Stimulated activated CD8-positive, alpha-beta memory T cell treated with anti-CD3 and anti-CD28 coated beads, Interleukin-4, amount 100 ng/mL, for 1 hour (primary cell): ENCODE results near the gene PNMA1.

ENCODE experiments used
- DNase-seq, 2 donors: peaks; one replicate each; pipeline ENCODE4 v3.0.0-alpha.2; 2020; ENCODE audit warnings: low read depth in 2 of 2, low spot score in 1 of 2

PNMA1 gene

DNA sequence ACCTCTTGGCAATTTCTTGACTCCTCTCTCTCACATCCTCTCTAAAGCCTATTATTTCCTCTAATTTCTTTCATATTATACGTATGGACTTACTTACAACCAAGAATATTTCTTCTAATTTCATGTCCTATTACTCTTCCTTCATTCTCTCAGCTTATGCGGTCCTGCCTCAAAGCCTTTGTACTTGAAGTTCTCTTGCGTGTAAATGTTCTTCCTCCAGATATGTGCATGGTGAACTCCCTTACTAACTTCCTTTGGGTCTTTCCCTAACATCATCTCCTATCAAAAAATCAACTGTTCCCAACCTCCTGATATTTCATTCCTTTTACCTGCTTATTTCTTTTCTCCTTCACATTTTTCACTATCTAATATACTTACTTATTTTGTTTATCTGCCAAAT is 46.3 kb downstream of the PNMA1 start:
- DNase-seq = no peak

GRCh38 chr14:73666583-73666982 is 47.6 kb downstream of the PNMA1 start:
- no peak for DNase-seq

DNA sequence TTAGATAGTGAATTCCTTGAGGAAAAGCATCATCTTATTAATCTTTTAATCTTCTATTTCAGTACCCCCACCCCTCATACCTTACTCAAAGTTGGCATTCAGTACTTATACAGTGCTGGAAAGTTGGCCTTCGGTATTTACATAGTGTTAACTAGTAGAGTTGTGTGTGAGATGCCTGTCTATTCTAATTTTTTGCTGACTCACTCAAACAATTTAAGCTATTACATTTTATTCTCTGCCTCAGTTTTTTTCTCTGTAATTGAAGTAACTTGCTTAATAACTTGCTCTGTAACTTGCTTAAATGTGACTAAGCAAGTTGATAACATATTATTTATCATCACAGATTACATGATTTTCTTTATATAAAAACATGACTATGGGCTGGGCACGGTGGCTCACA is 49.1 kb downstream of the PNMA1 start:
- DNase-seq = no peak

DNA sequence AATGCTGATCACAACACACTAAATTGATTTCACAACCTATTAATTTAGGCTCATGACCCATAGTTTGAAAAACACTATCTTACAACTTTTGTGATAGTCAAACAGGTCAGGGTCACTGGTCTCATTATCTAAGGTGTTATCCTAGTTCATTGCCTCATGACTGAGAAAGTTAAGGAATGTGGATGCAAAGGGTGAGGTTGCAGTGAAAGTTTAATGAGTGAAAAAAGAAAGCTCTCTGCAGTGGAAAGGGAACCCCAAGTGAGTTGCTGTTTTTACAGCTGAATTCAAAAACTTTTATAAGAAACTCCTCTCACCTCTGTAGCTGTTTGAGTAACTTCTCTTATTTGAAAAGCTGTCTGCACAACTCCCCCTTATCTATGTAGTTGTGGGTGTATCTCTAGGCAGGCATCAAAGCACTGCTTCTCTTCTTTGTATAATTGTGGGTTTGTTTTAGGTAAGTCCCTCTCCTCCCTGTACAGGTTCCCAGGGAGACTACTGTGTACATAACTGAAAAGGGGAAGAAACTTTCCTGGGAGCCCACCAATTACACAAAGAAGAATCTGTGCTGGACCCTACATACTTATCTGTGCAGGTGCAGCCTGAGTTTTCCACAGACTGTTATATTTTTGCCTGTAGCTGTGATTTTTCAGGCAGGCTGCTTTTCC is 50.5 kb downstream of the PNMA1 start:
- no peak for DNase-seq

DNA sequence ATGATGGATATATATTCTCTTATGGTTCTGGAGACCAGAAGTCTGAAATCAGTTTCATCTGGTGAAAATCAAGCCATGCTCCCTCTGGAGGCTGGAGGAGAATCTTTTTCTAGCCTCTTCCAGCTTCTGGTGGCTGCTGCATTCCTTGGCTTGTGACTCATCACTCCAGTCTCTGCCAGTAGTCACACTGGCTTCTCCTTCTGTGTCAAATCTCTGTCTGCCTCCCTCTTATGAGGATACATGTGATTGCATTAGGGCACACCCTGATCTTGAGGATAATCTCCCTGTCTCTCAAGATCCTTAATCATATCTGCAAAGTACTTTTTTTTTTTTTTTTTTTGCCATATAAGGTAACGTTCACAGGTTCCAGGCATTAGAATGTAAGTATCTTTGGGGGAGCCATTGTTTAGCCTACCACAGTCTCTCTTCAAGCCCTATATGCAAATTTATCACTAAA is 51.7 kb downstream of the PNMA1 start:
- DNase-seq = no peak

- DNase-seq = no peak
Observed at GRCh38 chr14:73661872-73662271, 52.3 kb downstream of the PNMA1 start.
